UCSD-AML1 (cell line): ENCODE results near the gene TRIP12.
A peak's percentile ranks its signal among the peaks of the same experiment; 100 is the strongest.
"Not testable (repeated sequence)": the region's sequence is repeated elsewhere in the genome, so short reads cannot be mapped to it uniquely, and the experiment has no call there.

Experiments used
- DNase-seq: peaks from one replicate; lab custom pipeline; 2025; ENCODE audit not compliant: unreplicated experiment; lab: John Stamatoyannopoulos, UW

TRIP12 gene

DNA sequence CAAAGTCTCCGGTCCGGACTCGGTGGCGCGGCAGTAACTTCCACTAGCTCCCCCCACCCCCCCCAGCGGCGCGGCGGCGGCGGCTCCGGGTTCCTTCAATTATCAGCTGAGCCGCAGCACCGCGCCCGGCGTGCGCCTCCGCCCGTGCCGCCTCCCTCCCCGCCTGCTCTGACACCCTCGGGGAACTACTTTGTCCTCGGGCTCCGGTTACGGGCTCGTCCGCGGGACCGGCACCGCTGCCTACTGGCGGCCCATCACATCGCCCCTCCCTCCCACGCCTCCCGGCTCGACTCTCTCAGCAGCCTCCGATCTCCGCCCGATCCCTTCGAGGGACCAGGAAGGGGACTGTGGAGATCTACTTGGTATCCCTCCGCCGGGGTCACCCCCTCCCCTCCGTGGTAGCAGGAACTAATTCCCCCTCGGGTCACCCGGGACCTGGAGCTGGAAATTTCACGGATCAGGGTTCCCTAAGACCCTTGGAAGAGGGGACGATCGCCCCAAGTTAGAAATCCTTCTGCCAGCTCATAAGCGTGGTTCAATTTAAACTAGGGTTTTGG lies at the start of gene TRIP12:
Gene TRIP12, minus strand, starts transcription at position 118 of the 557 bp plus-strand sequence. CDS start 41,930 bp downstream, outside the sequence.
- DNase-seq = peak; percentile 96

DNA sequence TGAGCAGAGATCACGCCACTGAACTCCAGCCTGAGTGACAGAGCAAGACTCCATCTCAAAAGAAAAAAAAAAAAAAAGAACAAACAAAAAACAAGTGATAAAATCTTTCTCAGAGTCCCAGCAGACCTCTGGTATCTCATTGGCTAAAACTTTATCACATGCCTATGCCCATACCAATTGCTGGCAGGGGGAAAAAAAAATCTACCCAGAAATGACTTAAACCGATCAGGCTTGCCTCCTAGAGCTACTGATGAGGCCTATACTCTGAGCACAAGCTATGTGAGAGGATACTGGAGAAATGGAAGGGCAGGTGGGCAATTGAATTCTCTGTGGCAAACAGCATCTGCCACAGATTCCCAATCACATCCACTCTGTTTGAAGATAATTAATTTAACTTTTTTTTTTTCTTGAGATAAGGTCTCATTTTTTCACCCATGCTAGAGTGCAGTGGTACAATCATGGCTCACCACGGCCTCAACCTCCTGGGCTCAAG lies 49.5 kb upstream of the TRIP12 start:
- DNase-seq = no peak

DNA sequence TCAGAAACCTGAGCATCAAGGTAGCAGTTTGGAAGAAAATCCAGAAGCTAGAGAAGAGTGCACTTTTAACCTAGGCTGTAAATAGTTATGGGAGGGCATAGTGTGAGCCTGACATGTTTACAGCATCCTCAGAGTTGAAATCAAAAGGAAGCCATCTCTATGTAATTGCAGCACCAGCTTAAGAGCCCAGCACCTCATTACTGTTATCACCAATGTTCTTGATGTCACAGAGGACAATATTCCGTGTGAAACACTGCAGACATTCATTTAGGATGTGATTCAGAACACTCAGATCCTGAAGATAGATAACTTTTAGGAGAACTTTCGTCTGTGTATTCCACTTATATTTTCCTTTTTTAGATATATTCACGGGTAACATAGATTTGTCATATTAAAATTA lies 48.6 kb upstream of the TRIP12 start:
- no peak for DNase-seq

DNA sequence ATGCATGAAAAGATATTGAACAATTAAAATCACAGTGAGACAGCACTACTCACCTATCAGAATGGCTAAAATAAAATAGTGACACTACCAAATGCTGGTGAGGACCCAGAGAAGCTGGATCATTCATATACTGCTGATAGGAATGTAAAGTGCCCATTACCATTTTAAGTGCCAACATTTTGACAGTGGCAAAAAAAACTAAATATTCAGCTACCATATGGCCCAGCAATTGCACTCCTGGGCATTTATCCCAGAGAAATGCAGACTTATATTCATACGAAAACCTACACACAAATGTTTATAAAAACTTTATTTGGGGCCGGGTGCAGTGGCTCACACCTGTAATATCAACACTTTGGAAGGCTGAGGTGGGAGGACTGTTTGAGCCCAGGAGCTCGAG lies 48.1 kb upstream of the TRIP12 start:
- DNase-seq = no peak

DNA sequence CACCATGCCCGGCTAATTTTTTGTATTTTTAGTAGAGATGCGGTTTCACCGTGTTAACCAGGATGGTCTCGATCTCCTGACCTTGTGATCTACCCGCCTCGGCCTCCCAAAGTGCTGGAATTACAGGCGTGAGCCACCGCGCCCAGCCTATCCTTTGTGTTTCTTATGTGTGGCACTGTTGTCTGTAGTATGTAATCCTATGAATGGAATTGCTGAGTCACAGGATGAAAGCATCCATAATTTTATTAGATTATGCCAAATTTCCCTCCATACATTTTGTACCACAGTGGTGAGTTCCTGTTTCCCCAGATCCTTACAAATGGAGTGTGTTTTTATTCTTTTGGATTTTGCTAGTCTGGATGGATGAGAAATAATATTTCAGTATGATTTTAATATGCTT lies 41.8 kb upstream of the TRIP12 start:
- DNase-seq = not testable (repeated sequence)

DNA sequence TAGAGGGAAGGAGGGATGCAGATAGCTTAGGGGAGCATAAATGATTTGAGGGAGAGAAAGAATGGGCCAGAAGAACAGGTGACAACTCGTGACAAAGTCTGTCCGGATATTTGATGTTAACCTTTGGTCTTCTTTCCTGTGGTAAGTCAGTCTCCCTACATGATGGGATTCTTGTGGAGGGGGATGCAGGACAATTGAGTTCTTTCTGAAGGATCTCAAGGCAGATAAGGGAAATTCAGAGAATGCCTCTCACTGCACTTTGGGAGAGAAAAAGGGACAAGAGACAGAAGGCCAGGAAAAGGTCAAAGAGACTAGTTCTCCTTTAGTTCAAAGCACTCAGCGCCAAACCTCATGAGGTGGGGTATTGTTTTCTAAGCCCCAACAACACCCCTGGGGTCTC lies 34.7 kb upstream of the TRIP12 start:
- no peak for DNase-seq

DNA sequence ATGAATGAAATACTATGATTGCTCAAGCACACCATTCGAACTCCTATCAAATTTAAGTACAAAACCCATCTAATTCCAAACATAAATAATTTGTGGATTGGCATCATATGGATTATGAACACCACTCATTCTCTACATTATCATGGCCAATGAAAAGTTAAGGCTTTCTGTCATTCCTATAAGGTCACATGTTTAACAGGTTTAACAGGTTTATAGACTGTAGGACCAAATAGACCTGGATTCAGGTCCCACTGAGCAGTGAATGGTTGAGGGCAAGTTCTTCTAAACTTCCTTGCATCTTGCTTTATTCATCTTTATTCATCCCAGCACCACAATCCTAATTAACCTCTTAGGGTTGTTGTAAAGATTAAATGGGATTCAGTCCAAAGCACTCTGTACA lies 33.9 kb upstream of the TRIP12 start:
- no peak for DNase-seq

DNA sequence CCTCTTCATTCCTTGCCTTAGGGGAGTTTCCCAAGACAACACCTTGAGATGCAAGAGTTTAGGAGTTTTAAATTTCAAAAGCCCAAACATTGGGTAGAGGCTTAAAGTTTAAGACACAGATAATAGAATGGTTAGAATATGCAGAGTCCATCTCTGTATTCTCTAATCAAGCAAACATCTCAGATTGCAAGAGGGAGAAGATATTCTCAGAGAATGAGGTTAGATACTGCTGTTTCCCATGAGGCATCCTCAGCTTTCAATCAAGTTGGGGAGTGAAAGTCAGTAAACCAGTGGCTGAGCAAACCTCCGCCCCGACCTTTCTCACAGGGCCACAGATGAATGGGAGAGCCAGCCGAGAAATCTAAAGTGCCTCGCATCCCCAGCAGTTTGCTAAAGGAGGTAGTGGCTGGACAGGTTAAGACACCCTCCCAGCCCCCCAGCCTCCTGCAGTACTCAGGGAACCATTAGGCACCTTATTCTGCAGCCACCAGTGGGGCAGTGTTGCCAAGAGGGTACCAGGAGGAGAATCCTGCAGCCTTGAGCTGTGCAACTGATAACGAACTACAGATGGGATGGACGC lies 30.5 kb upstream of the TRIP12 start:
- no peak for DNase-seq

DNA sequence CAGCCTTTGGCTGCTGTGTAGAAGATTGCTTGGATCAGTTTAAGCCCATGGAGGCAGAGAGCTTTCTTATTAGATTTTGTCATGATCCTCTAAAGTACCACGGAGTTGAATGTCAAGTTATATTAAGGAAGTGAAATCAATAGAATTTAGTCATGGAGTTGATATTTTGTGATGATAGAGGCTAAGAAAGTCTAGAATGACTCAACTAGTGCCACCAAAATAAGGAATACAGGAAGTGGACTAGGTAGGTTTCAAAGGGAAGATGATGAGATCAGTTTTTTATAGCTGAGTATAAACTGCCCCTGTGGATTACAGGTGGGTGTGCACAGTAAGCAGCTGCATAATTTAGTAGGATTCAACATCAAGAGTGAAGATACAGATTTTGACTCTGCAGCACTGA lies 25.7 kb upstream of the TRIP12 start:
- DNase-seq = no peak

DNA sequence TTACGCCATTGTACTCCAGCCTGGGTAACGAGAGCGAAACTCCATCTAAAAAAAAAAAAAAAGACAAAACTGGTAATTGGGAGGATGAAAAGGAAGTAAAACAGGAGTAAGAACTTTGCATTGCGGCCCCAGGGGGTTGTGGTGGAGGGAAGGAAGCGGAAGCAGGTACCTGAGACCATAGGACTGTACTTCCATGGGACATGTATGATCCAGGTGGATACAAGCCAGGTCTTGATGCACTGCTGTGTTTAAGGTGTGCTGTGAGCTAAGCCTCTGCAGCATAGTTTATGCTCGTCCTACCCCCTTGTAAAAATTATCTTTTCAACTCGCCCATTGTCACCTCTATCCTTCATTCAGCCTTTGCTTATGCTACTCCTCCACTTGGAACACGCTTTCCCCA lies 24.2 kb upstream of the TRIP12 start:
- DNase-seq = no peak

DNA sequence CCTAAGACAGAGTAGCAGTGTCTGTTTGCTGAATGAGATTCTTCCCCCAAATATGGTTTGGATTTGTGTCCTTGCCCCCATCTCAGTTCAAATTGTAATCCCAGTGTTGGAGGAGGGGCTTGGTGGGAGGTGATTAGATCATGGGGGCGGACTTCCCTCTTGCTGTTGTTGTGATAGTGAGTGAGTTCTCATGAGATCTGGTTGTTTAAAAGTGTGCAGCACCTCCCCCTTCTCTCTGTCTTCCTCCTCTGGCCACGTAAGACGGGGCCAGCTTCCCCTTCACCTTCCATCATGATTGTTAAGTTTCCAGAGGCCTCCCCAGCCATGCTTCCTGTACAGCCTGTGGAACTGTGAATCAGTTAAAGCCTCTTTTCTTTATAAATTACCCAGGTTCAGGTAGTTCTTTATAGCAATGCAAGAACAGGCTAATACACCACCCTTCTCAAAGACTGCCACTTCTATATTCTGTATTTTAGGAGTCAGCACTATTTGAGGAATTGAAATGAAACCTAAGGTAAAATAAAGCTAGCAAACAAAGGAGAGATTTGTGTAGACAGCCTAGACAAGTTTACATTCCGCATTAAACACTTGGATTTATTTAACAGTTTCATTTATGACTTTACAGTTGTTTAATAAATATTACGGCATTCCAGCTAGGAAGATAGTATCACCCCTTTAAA lies 22.1 kb upstream of the TRIP12 start:
- DNase-seq = peak; percentile 28

DNA sequence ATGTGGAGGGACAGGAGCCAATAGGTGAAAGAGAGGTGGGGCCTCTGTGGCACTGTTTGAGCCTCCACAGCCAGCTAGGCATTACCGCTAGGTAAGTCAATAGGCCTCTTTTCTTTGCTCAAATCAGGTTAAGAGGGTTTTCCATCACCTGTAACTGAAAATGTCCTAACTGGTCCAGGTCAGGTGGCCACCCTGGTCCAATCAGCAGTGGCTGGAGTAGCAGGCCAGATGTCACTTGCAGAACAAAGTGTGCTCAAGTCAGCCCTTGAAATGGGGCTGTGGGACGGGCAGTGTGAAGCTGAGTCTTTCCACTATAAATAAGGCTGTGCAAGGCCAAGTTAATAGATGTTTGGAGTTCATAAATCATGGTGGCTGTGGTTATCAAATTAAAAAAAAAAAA lies 21.4 kb upstream of the TRIP12 start:
- no peak for DNase-seq

DNA sequence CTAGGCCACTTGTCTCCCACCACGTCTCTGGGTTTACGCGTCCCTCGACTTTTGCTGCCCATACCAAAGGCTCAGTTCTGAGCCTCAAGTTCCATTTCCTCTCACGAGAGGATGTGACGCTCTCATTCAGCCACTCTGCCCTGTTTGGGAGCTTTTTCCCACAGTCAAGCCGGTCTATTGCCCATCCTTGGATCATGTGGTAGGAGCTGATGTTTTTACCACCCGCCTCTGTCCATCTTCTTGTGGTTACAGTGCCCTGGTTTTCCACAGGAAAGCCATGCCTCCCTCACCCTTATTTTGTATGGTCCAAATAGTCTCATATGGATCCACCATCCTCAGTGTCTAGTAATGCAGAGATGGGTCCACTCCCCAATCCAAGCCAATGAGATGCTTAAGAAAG lies 20.9 kb upstream of the TRIP12 start:
- DNase-seq = no peak

DNA sequence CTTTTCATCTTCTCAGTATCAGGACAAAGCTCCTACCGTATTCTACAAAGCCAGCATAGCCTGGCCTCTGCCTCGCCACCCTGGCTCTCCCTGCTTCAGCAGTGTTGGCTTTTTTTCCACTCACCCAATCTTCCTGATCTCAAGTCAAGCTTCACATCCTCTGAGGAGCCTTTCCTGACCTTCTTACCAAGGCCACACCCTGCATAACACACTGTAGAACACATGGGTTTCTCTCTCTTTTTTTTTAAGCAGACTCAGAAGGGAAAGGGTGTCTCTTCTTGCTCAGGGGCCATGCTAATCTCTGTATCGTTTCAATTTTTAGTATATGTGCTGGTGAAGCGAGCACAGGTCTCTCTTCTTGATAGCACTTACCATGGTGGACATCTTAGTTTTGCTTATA lies 15.7 kb upstream of the TRIP12 start:
- no peak for DNase-seq

DNA sequence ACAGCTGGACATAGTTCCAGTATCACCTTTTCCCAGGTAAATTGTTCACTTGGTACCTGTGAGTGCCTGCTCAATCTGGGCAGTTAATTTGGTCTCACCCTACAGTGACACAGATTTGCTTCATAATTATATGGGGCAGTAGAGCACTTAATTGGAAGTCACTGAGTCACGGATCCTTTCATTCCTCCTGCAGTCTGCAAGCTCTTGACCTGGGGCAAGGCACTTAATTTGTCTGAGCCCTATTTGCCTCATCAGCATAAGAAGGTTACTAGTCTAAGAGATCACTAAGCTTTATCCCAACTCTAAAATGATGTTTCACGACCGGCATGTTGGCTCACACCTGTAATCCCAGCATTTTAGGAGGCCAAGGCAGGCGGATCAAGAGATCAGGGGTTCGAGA lies 9.4 kb upstream of the TRIP12 start:
- DNase-seq = no peak

DNA sequence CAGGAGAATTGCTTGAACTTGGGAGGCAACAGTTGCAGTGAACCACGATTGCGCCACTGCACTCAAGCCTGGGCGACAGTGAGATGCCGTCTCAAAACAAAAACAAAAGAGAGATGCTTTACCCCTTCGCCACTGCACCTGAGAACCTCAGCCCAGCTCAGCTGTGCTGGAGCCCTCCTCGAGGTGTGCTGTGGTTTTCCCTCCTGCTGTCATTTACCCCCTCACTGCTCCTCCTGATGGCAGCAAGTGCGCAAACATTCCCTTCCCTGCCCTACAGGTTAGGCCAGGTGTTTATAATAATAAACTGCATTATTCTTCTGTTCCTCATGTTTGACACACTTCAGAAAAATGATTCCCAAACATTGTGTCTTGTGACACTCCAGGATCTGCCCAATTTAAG lies 8.8 kb upstream of the TRIP12 start:
- DNase-seq = no peak

DNA sequence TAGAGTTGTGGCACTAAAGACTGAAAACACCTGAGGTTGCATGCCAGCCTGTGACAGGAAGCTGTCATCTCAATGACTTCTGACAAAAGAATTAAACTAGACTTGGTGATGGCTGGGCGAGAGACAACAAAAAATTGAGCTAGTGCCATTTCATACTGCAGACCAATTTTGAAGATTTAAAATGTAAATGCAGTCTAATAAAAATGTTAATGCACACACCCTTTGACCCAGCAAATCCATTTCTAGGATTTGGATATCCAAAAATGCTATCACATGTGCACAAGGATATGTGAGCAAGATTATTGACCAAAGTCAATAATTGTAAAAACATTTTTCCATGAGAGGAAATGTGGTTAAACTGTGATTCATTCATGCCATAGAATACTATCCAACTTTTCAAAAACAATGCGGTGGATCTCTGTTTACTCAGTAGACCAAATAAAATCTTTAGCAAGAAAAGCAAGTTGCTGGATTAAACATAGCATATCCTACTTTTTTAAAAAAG lies 6.1 kb upstream of the TRIP12 start:
- DNase-seq = no peak

DNA sequence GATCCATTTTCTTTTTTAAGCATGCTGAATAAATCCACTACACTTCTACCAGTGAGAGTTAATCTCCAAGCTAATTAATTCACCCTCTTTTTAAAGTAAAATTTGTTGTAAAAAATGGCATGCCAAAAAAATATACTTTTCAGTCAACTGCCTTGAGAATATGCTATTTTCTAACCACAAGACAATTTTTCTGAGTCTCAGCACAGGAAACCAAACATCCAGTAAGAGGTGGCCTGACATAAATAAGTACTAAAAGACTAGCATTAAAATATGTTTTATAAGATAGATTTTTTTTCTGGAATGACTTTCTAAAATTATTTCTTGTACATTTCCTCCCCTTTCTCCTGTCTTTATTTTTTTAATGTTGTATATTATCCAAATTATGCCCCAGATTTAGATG lies 3.4 kb upstream of the TRIP12 start:
- DNase-seq = no peak

DNA sequence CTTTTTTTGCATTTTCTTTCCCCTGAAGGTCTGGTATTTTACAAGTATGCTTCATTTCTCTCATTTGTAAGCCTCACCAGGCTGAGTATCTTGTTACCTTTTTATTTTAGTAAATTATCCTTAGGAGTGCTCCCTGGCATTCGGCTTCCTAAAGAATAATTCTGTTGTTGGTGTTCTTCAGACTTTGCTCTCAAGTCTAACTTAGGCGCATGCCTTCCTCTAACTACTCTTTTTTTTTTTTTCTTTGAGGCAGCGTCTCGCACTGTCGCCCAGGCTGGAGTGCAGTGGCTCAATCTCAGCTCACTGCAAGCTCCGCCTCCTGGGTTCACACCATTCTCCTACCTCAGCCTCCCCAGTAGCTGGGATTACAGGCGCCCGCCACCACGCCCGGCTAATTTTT lies 2.7 kb upstream of the TRIP12 start:
- DNase-seq = not testable (repeated sequence)

DNA sequence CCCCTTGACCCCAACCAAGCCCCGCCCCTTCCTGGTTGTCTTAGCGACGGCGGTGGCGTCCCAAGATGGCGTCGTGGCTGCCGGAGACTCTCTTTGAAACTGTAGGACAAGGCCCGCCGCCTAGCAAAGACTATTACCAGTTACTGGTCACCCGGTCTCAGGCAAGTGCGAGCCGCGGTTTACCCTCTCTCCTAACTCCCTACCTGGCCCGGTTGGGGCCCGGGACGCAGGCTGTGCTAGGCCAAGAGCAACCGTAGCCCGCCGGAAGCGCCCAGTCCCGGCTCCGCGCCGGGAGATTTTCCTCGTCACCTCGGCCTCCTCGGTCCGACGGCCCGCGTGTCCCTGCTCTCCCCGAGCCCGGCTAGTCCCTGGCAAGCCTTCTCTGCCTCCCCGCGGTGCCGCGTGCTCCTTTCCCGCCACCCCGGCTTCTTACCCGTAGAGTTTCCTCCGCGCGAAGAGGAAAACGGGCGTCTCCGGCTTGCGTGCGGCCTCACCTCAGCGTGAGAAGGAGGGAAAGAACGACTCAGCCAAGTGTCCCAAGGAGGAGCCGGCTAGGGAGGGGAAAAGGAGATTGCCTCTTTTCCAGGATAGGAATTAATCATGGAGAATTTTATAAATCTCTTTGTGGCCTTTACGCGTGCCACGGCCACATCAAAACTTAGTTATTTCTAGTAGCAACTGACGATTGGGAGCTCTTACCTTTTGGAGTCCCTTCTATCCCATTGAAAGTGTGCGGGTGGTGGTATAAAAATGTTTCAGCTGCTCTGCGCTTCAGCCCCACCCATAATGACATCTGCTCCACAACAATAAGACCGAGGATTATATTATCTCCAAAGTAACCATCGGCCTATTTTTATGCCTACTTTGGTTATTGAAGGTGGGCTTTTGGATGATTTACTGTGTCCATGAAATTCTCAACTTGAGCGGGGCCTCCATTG lies 909 bp upstream of the TRIP12 start, which contains the start of gene FBXO36:
Gene FBXO36, plus strand, starts transcription at position 55 of the 938 bp plus-strand sequence. Its CDS starts 11 bp downstream, at position 66.
- DNase-seq = peak; percentile 85
